PC-9 (cell line): ENCODE measurements around the gene CCDC158. TPM values are rescaled to one million over a fixed set of nuclear protein-coding genes. Genes with fewer than 3 reads are reported as not detected.

ENCODE experiments used
- BruUV-seq: library from RNA; stranded (reverse); fragments of 400-500 nt; replicated peaks from 2 replicates; lab custom pipeline; 2021; lab: Mats Ljungman, UMichigan
- CTCF ChIA-PET: fragments of 300-600 bp; sonication (Branson Sonifier 250); formaldehyde crosslinking; loops from one replicate; lab custom pipeline; 2022; ENCODE audit warnings: antibody characterized with exemption; lab: Charles Lee
- POLR2A ChIA-PET: fragments of 300-600 bp; sonication (Branson Sonifier 250); formaldehyde crosslinking; loops from one replicate; lab custom pipeline; 2022; ENCODE audit warnings: antibody characterized with exemption; ENCODE audit not compliant: unreplicated experiment; lab: Charles Lee
- DNase-seq, 2 experiments: peaks; one replicate each; pipeline versions ENCODE4 v3.0.0 to v3.0.0-alpha.2; 2015 to 2022; ENCODE audit warnings: mixed read lengths in 1 of 2
- H2AFZ ChIP-seq: fragments of 200-600 bp; sonication (generic); 2 replicates; pipeline ENCODE4 v1.8.1; 2017; ENCODE audit warnings: antibody characterized with exemption
- H3F3A ChIP-seq: fragments of 200-600 bp; sonication (generic); 2 replicates; pipeline ENCODE4 v1.8.1; 2017; ENCODE audit warnings: antibody characterized with exemption, mild to moderate bottlenecking, low read depth; ENCODE audit not compliant: insufficient read depth
- H3K27ac ChIP-seq: fragments of 200-600 bp; sonication (generic); 2 replicates; pipeline ENCODE4 v1.6.1; 2016; ENCODE audit warnings: mixed run types
- H3K27me3 ChIP-seq: fragments of 200-600 bp; sonication (generic); 2 replicates; pipeline ENCODE4 v1.6.1; 2016; ENCODE audit warnings: low read depth, mixed run types; ENCODE audit not compliant: insufficient read depth
- H3K36me3 ChIP-seq: fragments of 200-600 bp; sonication (generic); 2 replicates; pipeline ENCODE4 v1.6.1; 2016; ENCODE audit warnings: low read depth, mixed run types
- H3K4me1 ChIP-seq: fragments of 200-600 bp; sonication (generic); replicated peaks from 2 replicates; pipeline ENCODE4 v1.6.1; 2016; ENCODE audit warnings: mixed run types; ENCODE audit not compliant: insufficient read depth
- H3K4me2 ChIP-seq: fragments of 200-600 bp; sonication (generic); 2 replicates; pipeline ENCODE4 v1.6.1; 2017; ENCODE audit warnings: mixed run types
- H3K4me3 ChIP-seq: fragments of 200-600 bp; sonication (generic); 2 replicates; pipeline ENCODE4 v1.6.1; 2016; ENCODE audit warnings: mixed run types
- H3K79me2 ChIP-seq: fragments of 200-600 bp; sonication (generic); 2 replicates; pipeline ENCODE4 v1.6.1; 2017; ENCODE audit warnings: low read depth, mixed run types
- H3K9me2 ChIP-seq: fragments of 200-600 bp; sonication (generic); 2 replicates; pipeline ENCODE4 v1.8.1; 2017; ENCODE audit warnings: mild to moderate bottlenecking; ENCODE audit not compliant: insufficient read depth
- H3K9me3 ChIP-seq: fragments of 200-600 bp; sonication (generic); 2 replicates; pipeline ENCODE4 v1.8.1; 2016; ENCODE audit warnings: low read depth; ENCODE audit not compliant: insufficient read depth
- H4K20me1 ChIP-seq: fragments of 200-600 bp; sonication (generic); 2 replicates; pipeline ENCODE4 v1.8.1; 2017; ENCODE audit not compliant: insufficient read depth
- EZH2 ChIP-seq: fragments of 200-600 bp; sonication (generic); IDR thresholded peaks from 2 replicates; pipeline ENCODE4 v1.8.0; 2017; ENCODE audit warnings: antibody characterized with exemption, low read depth
- intact Hi-C: fragments of 100-400 bp; cut with micrococcal nuclease; formaldehyde crosslinking; loops from one replicate; pipeline ENCODE4 v1.10.0; 2022; ENCODE audit not compliant: unreplicated experiment
- total RNA-seq: library from RNA; stranded (reverse); gene quantifications from 2 replicates; pipeline ENCODE4 v1.2.3, GENCODE V29; 2021
- TF ChIP-seq, protein P1 (sequence below): fragments of 200-600 bp; sonication (generic); conservative IDR thresholded peaks from 2 replicates; pipeline ENCODE4 v1.6.1; 2017; ENCODE audit warnings: mixed run types, antibody characterized with exemption, mild to moderate bottlenecking, moderate library complexity

CCDC158 gene
- total RNA-seq, 1 experiment from 2014 or later, result not detected

DNA sequence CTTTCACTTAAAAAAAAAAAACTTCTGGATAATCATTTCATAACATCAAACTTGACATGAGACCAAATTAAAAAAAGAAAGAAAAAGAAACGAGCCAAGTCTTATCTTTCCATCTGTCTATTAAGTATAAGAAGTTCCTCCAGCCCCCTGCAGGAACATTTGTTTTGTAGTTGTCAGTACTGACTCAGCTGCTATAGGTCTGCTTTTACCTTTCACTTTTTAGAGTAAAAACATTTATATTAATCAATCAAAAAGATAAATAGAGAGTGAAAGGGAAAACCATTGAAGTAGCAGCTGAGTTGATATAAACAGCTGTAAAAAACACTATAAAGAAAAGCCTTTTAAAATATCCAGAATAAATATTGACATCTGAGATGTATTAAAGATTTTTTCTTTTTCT is 46.1 kb downstream of the CCDC158 start:
- H3K4me1 ChIP-seq, result peaks cover 11% of the 10 kb centered on the region
- H3K9me3 ChIP-seq, result no peaks in the 10 kb centered on the region
- TF ChIP-seq, protein P1, sequence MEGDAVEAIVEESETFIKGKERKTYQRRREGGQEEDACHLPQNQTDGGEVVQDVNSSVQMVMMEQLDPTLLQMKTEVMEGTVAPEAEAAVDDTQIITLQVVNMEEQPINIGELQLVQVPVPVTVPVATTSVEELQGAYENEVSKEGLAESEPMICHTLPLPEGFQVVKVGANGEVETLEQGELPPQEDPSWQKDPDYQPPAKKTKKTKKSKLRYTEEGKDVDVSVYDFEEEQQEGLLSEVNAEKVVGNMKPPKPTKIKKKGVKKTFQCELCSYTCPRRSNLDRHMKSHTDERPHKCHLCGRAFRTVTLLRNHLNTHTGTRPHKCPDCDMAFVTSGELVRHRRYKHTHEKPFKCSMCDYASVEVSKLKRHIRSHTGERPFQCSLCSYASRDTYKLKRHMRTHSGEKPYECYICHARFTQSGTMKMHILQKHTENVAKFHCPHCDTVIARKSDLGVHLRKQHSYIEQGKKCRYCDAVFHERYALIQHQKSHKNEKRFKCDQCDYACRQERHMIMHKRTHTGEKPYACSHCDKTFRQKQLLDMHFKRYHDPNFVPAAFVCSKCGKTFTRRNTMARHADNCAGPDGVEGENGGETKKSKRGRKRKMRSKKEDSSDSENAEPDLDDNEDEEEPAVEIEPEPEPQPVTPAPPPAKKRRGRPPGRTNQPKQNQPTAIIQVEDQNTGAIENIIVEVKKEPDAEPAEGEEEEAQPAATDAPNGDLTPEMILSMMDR, result no peak
- no peak for TF ChIP-seq EZH2
- no peaks in the 10 kb centered on the region for H3K27me3 ChIP-seq
- intact Hi-C loops, result no loop called here
- ChIA-PET POLR2A (no interaction called here), CTCF (interaction anchor here (0.6 to 0.8 kb wide), 5 partner anchors 97 to 291 kb away, joined by 3 to 18 read pairs (median 3); no protein-coding TSS in a partner anchor)
- H3F3A ChIP-seq, result no peaks in the 10 kb centered on the region
- no peak for DNase-seq
- H3K4me3 ChIP-seq, result no peak overlapping the region
- H3K27ac ChIP-seq, result no peak overlapping the region
- no TSS peak for BruUV-seq
- H3K9me2 ChIP-seq, result no peaks in the 10 kb centered on the region
- no peaks in the 10 kb centered on the region for H4K20me1 ChIP-seq
- no peak overlapping the region for H2AFZ ChIP-seq
- no peak overlapping the region for H3K4me2 ChIP-seq
- H3K36me3 ChIP-seq, result no peaks in the 10 kb centered on the region
- H3K79me2 ChIP-seq, result no peaks in the 10 kb centered on the region

DNA sequence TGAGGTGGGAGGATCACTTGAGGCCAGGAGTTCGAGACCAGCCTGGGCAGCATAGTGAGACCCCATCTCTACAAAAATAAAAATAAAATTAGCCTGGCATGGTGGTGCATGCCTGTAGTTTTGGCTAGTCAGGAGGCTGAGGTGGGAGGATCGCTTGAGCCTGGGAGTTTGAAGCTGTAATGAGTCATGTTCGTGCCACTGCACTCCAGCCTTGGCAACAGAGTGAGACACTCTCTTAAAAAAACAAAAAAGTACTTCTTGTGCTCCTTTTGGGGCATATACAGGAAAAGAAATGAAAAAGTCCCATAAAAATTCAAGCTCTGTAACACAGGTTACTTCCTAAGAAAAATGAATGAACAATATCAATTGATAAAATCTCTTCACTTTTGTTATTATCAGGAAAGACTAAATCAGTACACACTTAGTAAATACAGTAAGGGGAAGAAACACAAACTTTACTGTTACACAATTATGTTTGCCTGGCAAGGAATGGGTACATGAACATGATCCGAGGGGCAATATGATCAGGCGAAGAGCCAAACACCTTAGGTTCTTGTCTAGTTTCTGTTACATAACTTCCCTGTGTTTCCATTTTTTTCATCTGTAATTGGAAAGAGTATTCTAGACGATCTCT is 46.9 kb downstream of the CCDC158 start:
- Histone ChIP-seq H3K4me2 (no peak overlapping the region), H3K79me2 (no peaks in the 10 kb centered on the region), H3K4me3 (no peak overlapping the region), H4K20me1 (no peaks in the 10 kb centered on the region), H3K9me3 (no peaks in the 10 kb centered on the region), H2AFZ (no peak overlapping the region), H3K27ac (no peak overlapping the region), H3K36me3 (no peaks in the 10 kb centered on the region), H3K4me1 (peaks cover 11% of the 10 kb centered on the region), H3K9me2 (no peaks in the 10 kb centered on the region), H3F3A (no peaks in the 10 kb centered on the region), H3K27me3 (no peaks in the 10 kb centered on the region)
- BruUV-seq, result no TSS peak
- no peak for TF ChIP-seq EZH2
- TF ChIP-seq, protein P1, result no peak
- intact Hi-C loops, result no loop called here
- POLR2A ChIA-PET, result no interaction called here
- CTCF ChIA-PET, result interaction anchor here (0.6 to 0.8 kb wide), 4 partner anchors 96 to 290 kb away, joined by 3 to 18 read pairs (median 8); no protein-coding TSS in a partner anchor
- DNase-seq, result no peak

DNA sequence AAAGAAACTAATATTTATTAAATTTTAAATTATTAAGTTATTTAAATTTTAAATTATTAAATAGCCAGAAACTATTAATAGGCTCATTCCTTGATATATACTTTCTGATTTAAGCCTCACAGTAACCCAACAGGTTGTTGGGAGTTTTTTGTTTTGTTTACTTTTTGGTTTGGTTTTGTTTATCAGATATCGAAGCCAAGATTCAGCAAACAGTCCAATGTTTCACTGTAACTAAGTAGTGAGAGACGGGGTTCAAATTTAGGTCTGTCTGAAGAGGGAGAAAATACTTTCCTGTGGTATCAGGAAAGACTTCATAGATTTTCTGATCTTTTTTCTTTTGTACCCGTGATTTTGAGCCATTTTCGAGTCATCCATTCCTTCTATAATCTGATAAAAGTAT is 54.2 kb downstream of the CCDC158 start:
- no TSS peak for BruUV-seq
- Histone ChIP-seq H3K9me2 (no peaks in the 10 kb centered on the region), H3K27ac (no peak overlapping the region), H3F3A (no peaks in the 10 kb centered on the region), H3K27me3 (no peaks in the 10 kb centered on the region), H3K4me2 (no peak overlapping the region), H3K4me3 (no peak overlapping the region), H3K36me3 (no peaks in the 10 kb centered on the region), H3K9me3 (no peaks in the 10 kb centered on the region), H2AFZ (no peak overlapping the region), H3K79me2 (no peaks in the 10 kb centered on the region), H3K4me1 (no peaks in the 10 kb centered on the region), H4K20me1 (no peaks in the 10 kb centered on the region)
- intact Hi-C loops, result no loop called here
- POLR2A ChIA-PET, result no interaction called here
- CTCF ChIA-PET, result interaction anchor here (0.6 kb wide), 1 partner anchor 187 kb away, joined by 3 read pairs; no protein-coding TSS in a partner anchor
- TF ChIP-seq, protein P1, result no peak
- TF ChIP-seq EZH2, result no peak
- DNase-seq, result no peak
